ENCODE results near the gene ADRB1.

Gene ADRB1

GRCh38 chr10:114058297-114058696, 14.6 kb downstream of the ADRB1 start:
- no peak for DNase-seq

- DNase-seq, result no peak
These were observed 15.9 kb downstream of the ADRB1 start for GRCh38 chr10:114059561-114059960.

GRCh38 chr10:114060456-114060855, 16.8 kb downstream of the ADRB1 start:
- no peak for DNase-seq

- DNase-seq, result no peak
These were observed 17.5 kb downstream of the ADRB1 start for GRCh38 chr10:114061148-114061547.

- no peak for DNase-seq
These were observed 18.1 kb downstream of the ADRB1 start for GRCh38 chr10:114061789-114062188.

GRCh38 chr10:114064151-114065048, 20.7 kb downstream of the ADRB1 start:
- no peak for DNase-seq

GRCh38 chr10:114065049-114065435, 21.4 kb downstream of the ADRB1 start:
- no peak for DNase-seq

GRCh38 chr10:114068054-114068707, 24.5 kb downstream of the ADRB1 start:
- no peak for DNase-seq

- DNase-seq, result no peak
These were observed 27.0 kb downstream of the ADRB1 start for GRCh38 chr10:114070710-114071109.

GRCh38 chr10:114071178-114071577, 27.5 kb downstream of the ADRB1 start:
- DNase-seq, result no peak

GRCh38 chr10:114073395-114074186, 29.9 kb downstream of the ADRB1 start:
- no peak for DNase-seq

GRCh38 chr10:114075093-114075492, 31.4 kb downstream of the ADRB1 start:
- no peak for DNase-seq

- no peak for DNase-seq
These were observed 33.7 kb downstream of the ADRB1 start for GRCh38 chr10:114077347-114077746.

GRCh38 chr10:114077815-114078219, 34.2 kb downstream of the ADRB1 start:
- no peak for DNase-seq

- DNase-seq, result no peak
These were observed 34.7 kb downstream of the ADRB1 start for GRCh38 chr10:114078346-114078745.

GRCh38 chr10:114079421-114079820, 35.8 kb downstream of the ADRB1 start:
- no peak for DNase-seq

GRCh38 chr10:114081911-114082583, 38.4 kb downstream of the ADRB1 start:
- no peak for DNase-seq

- DNase-seq, result no peak
These were observed 39.4 kb downstream of the ADRB1 start for GRCh38 chr10:114083040-114083439.

GRCh38 chr10:114084215-114084614, 40.5 kb downstream of the ADRB1 start:
- no peak for DNase-seq

GRCh38 chr10:114087255-114087654, 43.6 kb downstream of the ADRB1 start:
- DNase-seq, result no peak

GRCh38 chr10:114087655-114088054, 44.0 kb downstream of the ADRB1 start:
- no peak for DNase-seq

- no peak for DNase-seq
These were observed 51.1 kb downstream of the ADRB1 start for GRCh38 chr10:114094795-114095194.

Data from activated naive CD4-positive, alpha-beta T cell treated with Interleukin-2 at 50 U/mL for 16 hours (primary cell).